HG03097 (cell line): Measurements from ENCODE around the gene VDAC2.

Experiments
- ATAC-seq: cut with Tn5 transposase; IDR thresholded peaks from one replicate; pipeline ENCODE4 v1.9.1; 2021; ENCODE audit not compliant: unreplicated experiment, low FRiP score

VDAC2 gene

GRCh38 chr10:75245354-75246250, 35.0 kb downstream of the VDAC2 start:
- no peak for ATAC-seq

GRCh38 chr10:75246506-75246905, 35.9 kb downstream of the VDAC2 start:
- ATAC-seq, result no peak

- ATAC-seq, result no peak
Observed at GRCh38 chr10:75247797-75248196, 37.2 kb downstream of the VDAC2 start.

GRCh38 chr10:75250934-75251333, 40.3 kb downstream of the VDAC2 start:
- no peak for ATAC-seq

GRCh38 chr10:75253281-75254220, 43.0 kb downstream of the VDAC2 start:
- ATAC-seq, result no peak

GRCh38 chr10:75254739-75255138, 44.1 kb downstream of the VDAC2 start:
- ATAC-seq, result no peak

- ATAC-seq, result no peak
Observed at GRCh38 chr10:75260990-75261389, 50.4 kb downstream of the VDAC2 start.

- ATAC-seq, result no peak
Observed at GRCh38 chr10:75261813-75262705, 51.5 kb downstream of the VDAC2 start.

- ATAC-seq, result no peak
Observed at GRCh38 chr10:75263806-75264205, 53.2 kb downstream of the VDAC2 start.

GRCh38 chr10:75265856-75266255, 55.3 kb downstream of the VDAC2 start:
- no peak for ATAC-seq

GRCh38 chr10:75266945-75267344, 56.3 kb downstream of the VDAC2 start:
- no peak for ATAC-seq

GRCh38 chr10:75269605-75270004, 59.0 kb downstream of the VDAC2 start:
- ATAC-seq, result no peak

- no peak for ATAC-seq
Observed at GRCh38 chr10:75272094-75272493, 61.5 kb downstream of the VDAC2 start.

- no peak for ATAC-seq
Observed at GRCh38 chr10:75272896-75273295, 62.3 kb downstream of the VDAC2 start.

- no peak for ATAC-seq
Observed at GRCh38 chr10:75276069-75276872, 65.7 kb downstream of the VDAC2 start.

- ATAC-seq, result no peak
Observed at GRCh38 chr10:75280236-75280635, 69.6 kb downstream of the VDAC2 start.
